ENCODE results near the gene PXMP4.

DNA sequence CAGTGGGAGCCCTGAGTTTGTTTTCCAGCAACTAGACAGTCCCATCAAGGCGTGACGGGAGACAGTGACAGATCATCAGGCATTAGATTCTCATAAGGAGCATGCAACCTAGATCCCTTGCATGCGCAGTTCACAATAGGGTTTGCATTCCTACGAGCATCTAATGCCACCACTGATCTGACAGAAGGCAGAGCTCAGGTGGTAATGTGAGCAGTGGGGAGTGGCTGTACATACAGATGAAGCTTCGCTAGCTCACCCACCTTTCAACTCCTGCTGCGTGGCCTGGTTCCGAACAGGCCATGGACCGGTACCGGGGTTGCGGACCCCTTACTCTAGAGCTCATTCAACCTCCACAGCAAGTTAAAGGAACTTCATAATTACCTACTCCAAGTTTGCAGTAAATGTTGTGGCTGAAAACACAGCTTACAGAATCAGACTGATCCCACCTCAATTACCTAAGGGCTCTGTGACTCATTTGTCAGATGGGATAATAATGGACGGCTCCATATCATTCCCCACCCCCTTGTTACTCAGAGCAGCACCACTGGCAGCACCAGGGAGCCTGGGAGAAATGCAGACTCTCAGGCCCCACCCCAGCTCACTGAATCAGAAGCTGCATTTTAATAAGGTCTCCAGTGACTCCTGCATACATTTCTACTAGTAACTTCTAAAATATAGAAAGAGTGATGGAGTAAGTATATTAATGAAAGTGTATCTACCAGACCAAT is 15.7 kb downstream of the PXMP4 start:
- TF ChIP-seq, protein P1, sequence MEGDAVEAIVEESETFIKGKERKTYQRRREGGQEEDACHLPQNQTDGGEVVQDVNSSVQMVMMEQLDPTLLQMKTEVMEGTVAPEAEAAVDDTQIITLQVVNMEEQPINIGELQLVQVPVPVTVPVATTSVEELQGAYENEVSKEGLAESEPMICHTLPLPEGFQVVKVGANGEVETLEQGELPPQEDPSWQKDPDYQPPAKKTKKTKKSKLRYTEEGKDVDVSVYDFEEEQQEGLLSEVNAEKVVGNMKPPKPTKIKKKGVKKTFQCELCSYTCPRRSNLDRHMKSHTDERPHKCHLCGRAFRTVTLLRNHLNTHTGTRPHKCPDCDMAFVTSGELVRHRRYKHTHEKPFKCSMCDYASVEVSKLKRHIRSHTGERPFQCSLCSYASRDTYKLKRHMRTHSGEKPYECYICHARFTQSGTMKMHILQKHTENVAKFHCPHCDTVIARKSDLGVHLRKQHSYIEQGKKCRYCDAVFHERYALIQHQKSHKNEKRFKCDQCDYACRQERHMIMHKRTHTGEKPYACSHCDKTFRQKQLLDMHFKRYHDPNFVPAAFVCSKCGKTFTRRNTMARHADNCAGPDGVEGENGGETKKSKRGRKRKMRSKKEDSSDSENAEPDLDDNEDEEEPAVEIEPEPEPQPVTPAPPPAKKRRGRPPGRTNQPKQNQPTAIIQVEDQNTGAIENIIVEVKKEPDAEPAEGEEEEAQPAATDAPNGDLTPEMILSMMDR (IDR thresholded peaks at IDR 0.05) = no peak
- no peak for TF ChIP-seq EP300 (IDR thresholded peaks at IDR 0.05)

All from gastroesophageal sphincter (tissue), 3 donors.